Activated B cell treated with CpG ODN at 0.5 μM for 24 hours (primary cell): Measurements from ENCODE around the gene SLC6A12. TPM values are rescaled to one million over a fixed set of nuclear protein-coding genes. Genes with fewer than 3 reads are reported as not detected.

Experiments
- ATAC-seq: fragments of 200-7000 bp; cut with Tn5 transposase; one replicate; pipeline ENCODE4 v1.10.0; 2021; ENCODE audit warnings: low read depth, mild to moderate bottlenecking, moderate library complexity
- CTCF ChIA-PET: fragments of 350-600 bp; sonication (Branson Sonifier 250); formaldehyde crosslinking; loops from one replicate; lab custom pipeline; 2021; ENCODE audit warnings: antibody characterized with exemption; lab: Charles Lee
- POLR2A ChIA-PET: fragments of 350-600 bp; sonication (Branson Sonifier 250); formaldehyde crosslinking; loops from one replicate; lab custom pipeline; 2021; ENCODE audit warnings: antibody characterized with exemption; lab: Charles Lee
- DNase-seq: peaks from one replicate; pipeline ENCODE4 v3.0.0; 2022
- H3K27ac Mint-ChIP-seq: one replicate; pipeline ENCODE4 v1.8.0; 2020; ENCODE audit warnings: mixed read lengths
- H3K27me3 Mint-ChIP-seq: one replicate; pipeline ENCODE4 v1.8.0; 2021; ENCODE audit warnings: mixed read lengths
- H3K36me3 Mint-ChIP-seq: one replicate; pipeline ENCODE4 v1.8.0; 2021; ENCODE audit warnings: low read depth, mixed read lengths
- H3K4me1 Mint-ChIP-seq: one replicate; pipeline ENCODE4 v1.8.0; 2021; ENCODE audit warnings: mixed read lengths
- H3K4me3 Mint-ChIP-seq: one replicate; pipeline ENCODE4 v1.8.0; 2020; ENCODE audit warnings: mild to moderate bottlenecking, mixed read lengths
- H3K9me3 Mint-ChIP-seq: one replicate; pipeline ENCODE4 v1.8.0; 2020; ENCODE audit warnings: mixed read lengths
- intact Hi-C: fragments of 100-400 bp; cut with micrococcal nuclease; formaldehyde crosslinking; loops from one replicate; pipeline ENCODE4 v1.15.1; 2024
- total RNA-seq: library from RNA; stranded (reverse); gene quantifications from 2 replicates; pipeline ENCODE4 v1.2.3, GENCODE V29; 2022
- TF ChIP-seq, protein P1 (sequence below): fragments of 200-600 bp; IDR thresholded peaks from one replicate; pipeline ENCODE4 v1.8.0; 2022; ENCODE audit warnings: antibody characterized with exemption, mild to moderate bottlenecking

SLC6A12 gene
- total RNA-seq, 1 donor from 2014 or later: not detected

DNA sequence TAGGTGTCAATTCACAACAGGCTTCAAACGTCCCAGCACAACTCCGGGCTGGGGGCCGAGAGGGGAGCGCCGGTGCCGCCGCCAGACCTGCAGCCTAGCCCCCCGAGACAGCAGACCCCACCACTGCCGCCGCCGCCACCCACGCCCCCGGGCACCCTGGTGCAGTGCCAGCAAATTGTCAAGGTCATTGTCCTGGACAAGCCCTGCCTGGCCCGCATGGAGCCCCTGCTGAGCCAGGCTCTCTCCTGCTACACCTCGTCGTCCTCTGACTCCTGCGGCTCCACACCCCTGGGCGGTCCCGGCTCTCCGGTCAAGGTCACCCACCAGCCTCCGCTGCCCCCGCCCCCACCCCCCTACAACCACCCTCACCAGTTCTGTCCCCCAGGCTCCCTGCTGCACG is 39.4 kb downstream of the SLC6A12 start:
- Mint-ChIP-seq H3K9me3 (no peaks in the 10 kb centered on the region), H3K4me3 (no peak overlapping the region), H3K4me1 (no peaks in the 10 kb centered on the region), H3K36me3 (no peaks in the 10 kb centered on the region), H3K27me3 (peaks cover 19% of the 10 kb centered on the region), H3K27ac (no peak overlapping the region)
- DNase-seq (no peak), ATAC-seq (no peak)
- ChIA-PET POLR2A (no interaction called here), CTCF (no interaction called here)
- TF ChIP-seq, protein P1, sequence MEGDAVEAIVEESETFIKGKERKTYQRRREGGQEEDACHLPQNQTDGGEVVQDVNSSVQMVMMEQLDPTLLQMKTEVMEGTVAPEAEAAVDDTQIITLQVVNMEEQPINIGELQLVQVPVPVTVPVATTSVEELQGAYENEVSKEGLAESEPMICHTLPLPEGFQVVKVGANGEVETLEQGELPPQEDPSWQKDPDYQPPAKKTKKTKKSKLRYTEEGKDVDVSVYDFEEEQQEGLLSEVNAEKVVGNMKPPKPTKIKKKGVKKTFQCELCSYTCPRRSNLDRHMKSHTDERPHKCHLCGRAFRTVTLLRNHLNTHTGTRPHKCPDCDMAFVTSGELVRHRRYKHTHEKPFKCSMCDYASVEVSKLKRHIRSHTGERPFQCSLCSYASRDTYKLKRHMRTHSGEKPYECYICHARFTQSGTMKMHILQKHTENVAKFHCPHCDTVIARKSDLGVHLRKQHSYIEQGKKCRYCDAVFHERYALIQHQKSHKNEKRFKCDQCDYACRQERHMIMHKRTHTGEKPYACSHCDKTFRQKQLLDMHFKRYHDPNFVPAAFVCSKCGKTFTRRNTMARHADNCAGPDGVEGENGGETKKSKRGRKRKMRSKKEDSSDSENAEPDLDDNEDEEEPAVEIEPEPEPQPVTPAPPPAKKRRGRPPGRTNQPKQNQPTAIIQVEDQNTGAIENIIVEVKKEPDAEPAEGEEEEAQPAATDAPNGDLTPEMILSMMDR: no peak
- intact Hi-C loops: no loop called here

DNA sequence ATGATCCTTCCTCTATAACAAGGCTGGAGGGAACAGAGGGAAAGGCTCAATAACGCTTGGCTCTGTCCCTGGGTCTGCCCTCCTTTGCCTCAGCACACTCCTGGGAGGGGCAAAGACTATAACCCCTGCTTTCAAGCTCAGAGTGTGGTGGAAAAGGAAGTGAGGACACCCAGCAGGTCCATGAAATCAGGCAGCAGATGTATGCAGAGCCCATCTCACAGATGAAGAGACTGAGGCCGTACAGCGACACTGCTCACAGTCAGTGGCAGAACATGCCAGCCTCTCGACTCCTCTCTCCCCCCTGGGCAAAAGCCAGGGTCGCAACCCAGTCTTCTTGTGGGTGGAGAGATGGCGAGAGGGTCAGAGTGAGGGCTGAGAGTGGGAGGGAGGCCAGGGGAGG is 39.8 kb downstream of the SLC6A12 start:
- ATAC-seq: no peak
- Mint-ChIP-seq H3K27me3 (peaks cover 23% of the 10 kb centered on the region), H3K36me3 (no peaks in the 10 kb centered on the region), H3K27ac (no peak overlapping the region), H3K4me3 (no peak overlapping the region), H3K9me3 (no peaks in the 10 kb centered on the region), H3K4me1 (no peaks in the 10 kb centered on the region)
- no peak for DNase-seq
- TF ChIP-seq, protein P1: no peak
- intact Hi-C loops: no loop called here
- ChIA-PET CTCF (no interaction called here), POLR2A (no interaction called here)

DNA sequence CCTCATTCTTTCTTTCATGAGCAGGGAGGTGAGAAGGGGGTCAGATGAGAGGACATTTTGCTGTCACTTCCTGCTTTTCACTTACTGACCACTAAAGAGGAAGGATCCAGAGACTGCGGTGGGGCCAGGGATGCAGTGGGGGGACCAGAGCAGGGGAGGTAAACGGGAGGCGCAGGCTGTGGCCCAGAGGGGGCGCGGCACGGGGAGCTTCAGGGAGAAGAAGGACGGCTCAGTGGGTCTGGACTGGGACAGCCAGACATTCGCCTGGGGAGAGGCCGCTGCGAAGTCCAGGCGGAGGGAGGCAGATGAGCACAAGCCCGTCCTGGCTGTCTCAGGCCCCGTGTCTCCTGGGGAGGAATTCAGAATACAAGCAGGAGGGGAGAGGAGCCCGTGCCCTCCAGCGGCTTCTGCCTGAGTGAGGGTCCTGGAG is 41.2 kb downstream of the SLC6A12 start:
- DNase-seq (no peak), ATAC-seq (no peak)
- no peak overlapping the region for H3K27ac Mint-ChIP-seq
- no peaks in the 10 kb centered on the region for H3K4me1 Mint-ChIP-seq
- no peak overlapping the region for H3K4me3 Mint-ChIP-seq
- ChIA-PET CTCF (no interaction called here), POLR2A (no interaction called here)
- TF ChIP-seq, protein P1: no peak
- no peaks in the 10 kb centered on the region for H3K9me3 Mint-ChIP-seq
- H3K27me3 Mint-ChIP-seq: peaks cover 22% of the 10 kb centered on the region
- intact Hi-C loops: no loop called here
- H3K36me3 Mint-ChIP-seq: no peaks in the 10 kb centered on the region

DNA sequence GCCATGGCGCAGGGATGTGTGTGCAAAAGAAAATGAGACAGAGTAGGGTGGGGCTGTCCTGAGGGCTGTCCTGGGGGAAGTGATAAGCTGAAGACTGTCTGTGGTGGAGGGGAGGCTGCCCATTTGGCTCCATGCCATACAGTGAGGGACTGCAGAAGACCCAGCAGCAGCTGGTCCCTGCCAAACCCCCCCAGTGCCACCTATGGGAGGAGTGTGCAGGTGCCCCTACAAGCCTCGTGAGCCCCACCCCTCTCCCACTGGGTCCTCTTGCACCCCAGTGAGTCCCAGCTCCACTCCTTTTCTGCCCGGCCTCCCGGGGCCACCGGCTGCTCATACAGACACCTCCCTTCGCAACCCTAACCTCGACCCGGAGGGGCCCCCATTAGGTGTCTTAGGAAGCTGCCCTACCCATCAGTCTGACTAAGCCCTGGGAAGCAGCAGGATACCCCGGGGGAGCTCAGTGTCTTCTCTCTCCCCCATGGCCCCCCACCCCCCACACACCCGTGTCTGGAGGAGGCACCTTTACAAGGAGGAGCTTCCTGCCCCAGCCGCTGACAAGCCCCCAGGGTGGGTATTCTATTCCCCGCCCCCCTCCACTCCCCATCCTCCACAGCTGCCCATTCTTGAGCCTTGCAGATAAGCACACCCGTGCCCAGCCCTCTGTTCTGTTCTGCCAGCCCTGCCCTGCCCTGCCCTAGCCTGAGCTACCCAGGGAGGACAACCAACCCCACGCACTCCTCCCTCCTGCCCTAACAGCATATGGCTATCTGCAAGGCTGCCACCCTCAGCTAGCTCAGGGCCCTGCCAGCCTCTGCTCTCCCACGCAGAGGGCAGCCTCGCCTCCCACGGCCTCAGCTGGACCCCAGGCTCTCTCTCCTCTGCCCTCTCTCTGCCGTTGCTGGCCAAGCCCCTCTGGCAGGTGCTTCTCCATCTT is 41.9 kb downstream of the SLC6A12 start:
- DNase-seq (no peak), ATAC-seq (no peak)
- intact Hi-C loops: no loop called here
- CTCF ChIA-PET: no interaction called here
- H3K4me3 Mint-ChIP-seq: no peak overlapping the region
- H3K36me3 Mint-ChIP-seq: no peaks in the 10 kb centered on the region
- H3K27me3 Mint-ChIP-seq: peaks cover 22% of the 10 kb centered on the region
- no peaks in the 10 kb centered on the region for H3K4me1 Mint-ChIP-seq
- POLR2A ChIA-PET: no interaction called here
- TF ChIP-seq, protein P1: no peak
- no peaks in the 10 kb centered on the region for H3K9me3 Mint-ChIP-seq
- H3K27ac Mint-ChIP-seq: no peak overlapping the region

DNA sequence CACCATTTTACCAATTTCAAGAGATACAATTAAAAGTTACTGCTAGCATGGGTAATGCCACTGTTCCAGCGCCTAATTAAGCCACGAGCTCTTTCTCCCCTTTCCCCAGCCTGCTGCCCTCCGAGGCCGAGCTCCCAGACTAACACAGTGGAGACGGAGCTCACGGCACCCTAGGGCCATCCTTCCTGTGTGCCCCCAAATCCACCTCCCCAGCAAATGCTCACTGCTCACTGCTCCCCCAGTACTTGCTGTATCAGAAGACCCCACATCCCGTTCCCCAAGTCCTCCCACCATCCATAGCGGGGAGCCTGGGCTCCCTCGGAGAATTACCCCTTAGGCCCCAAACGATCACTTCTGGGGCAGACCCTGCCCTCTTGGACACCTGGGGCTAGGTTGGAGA is 42.7 kb downstream of the SLC6A12 start:
- Mint-ChIP-seq H3K27ac (no peak overlapping the region), H3K9me3 (no peaks in the 10 kb centered on the region), H3K4me1 (no peaks in the 10 kb centered on the region), H3K27me3 (peaks cover 22% of the 10 kb centered on the region), H3K36me3 (no peaks in the 10 kb centered on the region), H3K4me3 (no peak overlapping the region)
- ChIA-PET POLR2A (no interaction called here), CTCF (no interaction called here)
- intact Hi-C loops: no loop called here
- ATAC-seq (no peak), DNase-seq (no peak)
- TF ChIP-seq, protein P1: no peak
